ENCODE data around the gene FES.

GRCh38 chr15:90860942-90861675 lies 23.2 kb upstream of the FES start:
- peak; percentile 88 to 89; a peak in 3 of 5 replicates for TF ChIP-seq EP300 (IDR thresholded peaks at IDR 0.05)
- no peak for TF ChIP-seq RCOR1 (IDR thresholded peaks at IDR 0.05; ENCODE audit: low read depth, low read length)
- no peak for TF ChIP-seq NR3C1 (IDR thresholded peaks at IDR 0.05)
- TF ChIP-seq USF2 (IDR thresholded peaks at IDR 0.05) = no peak
